H1 (cell line): ENCODE results near the gene RPL3. TPM values are rescaled to one million over a fixed set of nuclear protein-coding genes. Genes with fewer than 3 reads are reported as not detected.

Source experiments
- ASH2L ChIP-seq: fragments of 200-600, 300-600 bp; sonication (generic); IDR thresholded peaks from one replicate; pipeline ENCODE4 v1.7.1; 2017; ENCODE audit warnings: low read length
- CBX5 ChIP-seq: fragments of 300-800, 300-1000 bp; sonication (generic); IDR thresholded peaks from 2 replicates; pipeline ENCODE4 v1.7.1; 2016; ENCODE audit warnings: antibody characterized with exemption, low read length, low read depth
- CBX8 ChIP-seq: fragments of 300-800, 300-1000 bp; sonication (generic); IDR thresholded peaks from 2 replicates; pipeline ENCODE4 v1.7.1; 2016; ENCODE audit warnings: low read depth, low read length, borderline replicate concordance
- CREB1 ChIP-seq: IDR thresholded peaks from 2 replicates; pipeline ENCODE4 v1.6.1; 2012; ENCODE audit warnings: inconsistent platforms
- GTF2F1 ChIP-seq: IDR thresholded peaks from 2 replicates; pipeline ENCODE4 v1.6.1; 2012; ENCODE audit warnings: low read depth, low read length, improper control_type of control experiment, borderline replicate concordance
- TAF1 ChIP-seq: IDR thresholded peaks from 2 replicates; pipeline ENCODE4 v1.6.1; 2011; ENCODE audit warnings: mild to moderate bottlenecking, low read depth, low read length
- polyA plus RNA-seq, 7 experiments: library from polyadenylated mRNA; depleted of rRNA in 3 of 7; stranded (reverse) in 5 of 7; unstranded in 2 of 7; fragments of >200 nt in 5 of 7; fragments of 200-250 nt in 2 of 7; gene quantifications; 1 replicate in 5 of 7; 2 replicates in 1 of 7; 4 replicates in 1 of 7; pipeline versions ENCODE4 v1.2.1 to v1.2.3, GENCODE V29; 2011 to 2013; ENCODE audit warnings: missing spikeins in 2 of 7, mixed read lengths in 2 of 7
- total RNA-seq: library from RNA; stranded (reverse); fragmentation: NEBNext Ultra II Directional; extraction: Animal tissue kit (Norgen Biotek cat#: 25700); gene quantifications from 2 replicates; pipeline ENCODE4 v1.2.1, GENCODE V29; 2021

Gene RPL3
- total and polyA plus RNA-seq, 2 of the 8 experiments (the other 6 are each of a cell fraction or from before 2014, with no cell fraction given): 2,865 to 5,466 TPM

DNA sequence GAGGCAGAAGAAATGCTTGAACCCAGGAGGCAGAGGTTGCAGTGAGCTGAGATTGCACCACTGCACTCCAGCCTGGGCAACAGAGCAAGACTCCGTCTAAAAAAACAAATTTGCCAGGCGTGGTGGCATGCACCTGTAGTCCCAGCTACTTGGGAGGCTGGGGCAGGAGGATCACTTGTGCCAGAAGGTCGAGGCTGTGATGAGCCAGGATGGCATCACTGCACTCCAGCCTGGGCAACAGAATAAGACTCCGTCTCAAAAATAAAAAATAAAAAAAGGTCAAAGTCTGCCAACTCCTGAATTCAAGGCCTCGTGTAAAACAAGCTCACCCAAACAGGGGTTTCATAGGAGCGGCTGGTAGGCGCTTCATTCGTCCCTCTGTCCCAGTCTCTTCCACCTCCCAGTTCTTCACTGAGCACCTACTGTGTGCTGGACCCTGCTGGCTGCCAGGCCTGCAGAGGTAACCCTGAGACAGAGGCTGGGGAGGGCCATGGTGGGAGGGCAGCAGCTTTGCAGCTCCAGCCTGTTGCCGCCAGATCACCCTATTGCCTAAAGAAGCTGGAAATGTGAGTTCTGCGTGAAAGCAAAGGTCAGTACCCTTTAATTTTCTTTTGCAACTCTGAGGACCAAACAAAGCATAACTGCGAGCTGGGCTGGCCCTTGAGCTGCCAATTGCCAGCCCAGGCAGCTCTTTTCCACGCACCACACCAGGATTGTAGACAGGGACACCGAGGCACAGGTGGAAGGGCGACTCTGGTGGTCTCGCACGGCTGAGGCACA lies 15.3 kb downstream of the RPL3 start (continued):
- TF ChIP-seq ASH2L: no peak
- TF ChIP-seq CBX8: no peak
- TF ChIP-seq CREB1: no peak
- no peak for TF ChIP-seq TAF1
- no peak for TF ChIP-seq GTF2F1
- no peak for TF ChIP-seq CBX5
